Natural killer cell (primary cell): Measurements from ENCODE around the gene NFIA. TPM values are rescaled to one million over a fixed set of nuclear protein-coding genes. Genes with fewer than 3 reads are reported as not detected.
"Not testable (repeated sequence)": the region's sequence is repeated elsewhere in the genome, so short reads cannot be mapped to it uniquely, and the experiment has no call there.

Experiments used
- ATAC-seq, 3 donors: fragments of 150-1000 bp in 2 of 3; fragments of 200-7000 bp in 1 of 3; cut with Tn5 transposase; 1 replicate in 1 of 3; 2 replicates in 2 of 3; pipeline ENCODE4 v1.10.0; 2021; ENCODE audit warnings: mild to moderate bottlenecking in 2 of 3, moderate library complexity in 2 of 3
- DNase-seq, 2 donors: peaks; one replicate each; pipeline versions ENCODE4 v3.0.0 to v3.0.0-alpha.2; 2013 to 2021; ENCODE audit warnings: mixed read lengths in 1 of 2
- H3K27ac ChIP-seq: one replicate; pipeline ENCODE4 v1.5.1; 2013; ENCODE audit warnings: mild to moderate bottlenecking, low read length
- H3K27me3 ChIP-seq: one replicate; pipeline ENCODE4 v1.6.1; 2013; ENCODE audit warnings: low read length; ENCODE audit not compliant: control insufficient read depth, insufficient read depth
- H3K36me3 ChIP-seq: one replicate; pipeline ENCODE4 v1.6.1; 2013; ENCODE audit warnings: low read length; ENCODE audit not compliant: control insufficient read depth, insufficient read depth
- H3K4me1 ChIP-seq: one replicate; pipeline ENCODE4 v1.6.1; 2013; ENCODE audit warnings: low read length; ENCODE audit not compliant: control insufficient read depth, insufficient read depth
- H3K4me3 ChIP-seq: one replicate; pipeline ENCODE4 v1.5.1; 2013; ENCODE audit warnings: low read length
- H3K9me3 ChIP-seq: one replicate; pipeline ENCODE4 v1.6.1; 2013; ENCODE audit warnings: low read length; ENCODE audit not compliant: control insufficient read depth, insufficient read depth
- H3K27ac Mint-ChIP-seq, 2 donors: one replicate each; pipeline ENCODE4 v1.8.0; 2022; ENCODE audit warnings: mild to moderate bottlenecking in 2 of 2, mixed read lengths in 2 of 2, moderate library complexity in 1 of 2
- H3K27me3 Mint-ChIP-seq, 2 donors: one replicate each; pipeline ENCODE4 v1.8.0; 2022; ENCODE audit warnings: low read depth in 2 of 2, mixed read lengths in 2 of 2
- H3K36me3 Mint-ChIP-seq: one replicate; pipeline ENCODE4 v1.8.0; 2022; ENCODE audit warnings: mixed read lengths
- H3K4me1 Mint-ChIP-seq, 2 donors: one replicate each; pipeline ENCODE4 v1.8.0; 2022; ENCODE audit warnings: mixed read lengths in 2 of 2
- H3K4me3 Mint-ChIP-seq: one replicate; pipeline ENCODE4 v1.8.0; 2022; ENCODE audit warnings: mild to moderate bottlenecking, moderate library complexity, mixed read lengths
- H3K9me3 Mint-ChIP-seq, 2 donors: one replicate each; pipeline ENCODE4 v1.8.0; 2022; ENCODE audit warnings: mixed read lengths in 2 of 2
- CTCF ChIP-seq: fragments of 200-600 bp; IDR thresholded peaks from one replicate; pipeline ENCODE4 v1.8.0; 2022; ENCODE audit warnings: antibody characterized with exemption
- WGBS: methylation state at CpG from one replicate; pipeline ENCODE4 v1.1.7; 2013; ENCODE audit warnings: missing lambda C conversion rate; ENCODE audit not compliant: insufficient coverage; 5-methylcytosine and 5-hydroxymethylcytosine counted together
- intact Hi-C: fragments of 100-400 bp; cut with micrococcal nuclease; formaldehyde crosslinking; loops from one replicate; pipeline ENCODE4 v1.14.2; 2022
- total RNA-seq, 4 donors: library from RNA; stranded (reverse); fragments of 120-200 nt in 1 of 4; gene quantifications; one replicate each; pipeline versions ENCODE4 v1.2.3 to v1.2.4, GENCODE V29; 2013 to 2022

NFIA gene
- total RNA-seq, 3 donors from 2014 or later (not counting 1 experiment from before 2014, with no cell fraction given), result 3.5 to 6.5 (median 3.6) TPM

GRCh38 chr1:61277121-61277690 is 194.8 kb downstream of the NFIA start:
- TF ChIP-seq CTCF, result no peak
- Mint-ChIP-seq H3K27ac (no peak overlapping the region), H3K27me3 (peaks cover 4 to 18% of the 10 kb centered on the region in 2 donors)

GRCh38 chr1:61278503-61278902 is 196.1 kb downstream of the NFIA start:
- H3K4me1 ChIP-seq, intact Hi-C loops, H3K4me3 Mint-ChIP-seq, ATAC-seq, H3K27ac ChIP-seq, H3K4me3 ChIP-seq, H3K27ac Mint-ChIP-seq, H3K4me1 Mint-ChIP-seq, H3K9me3 ChIP-seq, DNase-seq, H3K27me3 ChIP-seq, H3K9me3 Mint-ChIP-seq, H3K36me3 Mint-ChIP-seq, H3K36me3 ChIP-seq: not testable (repeated sequence)
- 88% methylated on average over 5 of the region's 8 CpGs for WGBS
- H3K27me3 Mint-ChIP-seq, result peaks cover 2 to 11% of the 10 kb centered on the region in 2 donors

More at GRCh38 chr1:61277121-61277690, 194.8 kb downstream of the NFIA start:
- DNase-seq, result no peak
- WGBS, result 91% methylated on average over 6 of the region's 7 CpGs
- H3K4me1 Mint-ChIP-seq, result no peaks in the 10 kb centered on the region
- no peaks in the 10 kb centered on the region for H3K36me3 ChIP-seq
- H3K27ac ChIP-seq, result no peak overlapping the region
- H3K4me3 Mint-ChIP-seq, result no peak overlapping the region
- H3K36me3 Mint-ChIP-seq, result no peaks in the 10 kb centered on the region
- no peaks in the 10 kb centered on the region for H3K4me1 ChIP-seq
- H3K27me3 ChIP-seq, result no peaks in the 10 kb centered on the region
- intact Hi-C loops, result no loop called here
- H3K9me3 ChIP-seq, result no peaks in the 10 kb centered on the region
- H3K4me3 ChIP-seq, result no peak overlapping the region
- no peak for ATAC-seq
- H3K9me3 Mint-ChIP-seq, result no peaks in the 10 kb centered on the region

GRCh38 chr1:61278966-61279365 is 196.6 kb downstream of the NFIA start:
- Histone ChIP-seq H3K4me3 (no peak overlapping the region), H3K27ac (no peak overlapping the region), H3K4me1 (no peaks in the 10 kb centered on the region), H3K9me3 (no peaks in the 10 kb centered on the region), H3K27me3 (no peaks in the 10 kb centered on the region), H3K36me3 (no peaks in the 10 kb centered on the region)
- DNase-seq (no peak), ATAC-seq (no peak)
- Mint-ChIP-seq H3K36me3 (no peaks in the 10 kb centered on the region), H3K9me3 (no peaks in the 10 kb centered on the region), H3K4me3 (no peak overlapping the region), H3K27me3 (peaks cover 2 to 9% of the 10 kb centered on the region in 2 donors), H3K4me1 (no peaks in the 10 kb centered on the region), H3K27ac (no peak overlapping the region)
- no peak for TF ChIP-seq CTCF
- intact Hi-C loops, result no loop called here
- no CpG with 5 or more reads among the region's 1 CpG for WGBS

- no peaks in the 10 kb centered on the region for H3K27me3 ChIP-seq
- H3K36me3 ChIP-seq, result no peaks in the 10 kb centered on the region
- WGBS, result 94% methylated on average over 4 of the region's 4 CpGs
- Mint-ChIP-seq H3K27ac (no peak overlapping the region), H3K36me3 (no peaks in the 10 kb centered on the region), H3K4me3 (no peak overlapping the region), H3K27me3 (peaks cover 2 to 6% of the 10 kb centered on the region in 2 donors), H3K9me3 (no peaks in the 10 kb centered on the region), H3K4me1 (no peaks in the 10 kb centered on the region)
- H3K4me1 ChIP-seq, result no peaks in the 10 kb centered on the region
- no peak overlapping the region for H3K27ac ChIP-seq
- no peaks in the 10 kb centered on the region for H3K9me3 ChIP-seq
- DNase-seq (no peak), ATAC-seq (no peak)
- H3K4me3 ChIP-seq, result no peak overlapping the region
- intact Hi-C loops, result no loop called here
- no peak for TF ChIP-seq CTCF
These were observed 197.2 kb downstream of the NFIA start for GRCh38 chr1:61279570-61279969.
